Measurements from ENCODE around the gene CAPZB. TPM values are rescaled to one million over a fixed set of nuclear protein-coding genes. Genes with fewer than 3 reads are reported as not detected.
"Not testable (repeated sequence)": the region's sequence is repeated elsewhere in the genome, so short reads cannot be mapped to it uniquely, and the experiment has no call there.

Gene CAPZB
- total and polyA plus RNA-seq, 7 donors: 179 to 284 (median 224) TPM

- intact Hi-C loops (cut with DNase I): no loop called here
- H3K36me3 ChIP-seq (ENCODE audit: insufficient read depth in 1 of 2, low read depth in 1 of 2): no peaks in the 10 kb centered on the region
- H3K9me3 ChIP-seq: no peaks in the 10 kb centered on the region
- TF ChIP-seq, protein P1, sequence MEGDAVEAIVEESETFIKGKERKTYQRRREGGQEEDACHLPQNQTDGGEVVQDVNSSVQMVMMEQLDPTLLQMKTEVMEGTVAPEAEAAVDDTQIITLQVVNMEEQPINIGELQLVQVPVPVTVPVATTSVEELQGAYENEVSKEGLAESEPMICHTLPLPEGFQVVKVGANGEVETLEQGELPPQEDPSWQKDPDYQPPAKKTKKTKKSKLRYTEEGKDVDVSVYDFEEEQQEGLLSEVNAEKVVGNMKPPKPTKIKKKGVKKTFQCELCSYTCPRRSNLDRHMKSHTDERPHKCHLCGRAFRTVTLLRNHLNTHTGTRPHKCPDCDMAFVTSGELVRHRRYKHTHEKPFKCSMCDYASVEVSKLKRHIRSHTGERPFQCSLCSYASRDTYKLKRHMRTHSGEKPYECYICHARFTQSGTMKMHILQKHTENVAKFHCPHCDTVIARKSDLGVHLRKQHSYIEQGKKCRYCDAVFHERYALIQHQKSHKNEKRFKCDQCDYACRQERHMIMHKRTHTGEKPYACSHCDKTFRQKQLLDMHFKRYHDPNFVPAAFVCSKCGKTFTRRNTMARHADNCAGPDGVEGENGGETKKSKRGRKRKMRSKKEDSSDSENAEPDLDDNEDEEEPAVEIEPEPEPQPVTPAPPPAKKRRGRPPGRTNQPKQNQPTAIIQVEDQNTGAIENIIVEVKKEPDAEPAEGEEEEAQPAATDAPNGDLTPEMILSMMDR (IDR thresholded peaks at IDR 0.05): no peak
- H3K4me1 ChIP-seq: no peaks in the 10 kb centered on the region
- no peak for DNase-seq
- no peak overlapping the region for H3K4me3 ChIP-seq
- ATAC-seq: no peak
- 47 to 55% (median 50%) methylated on average over 7 of the region's 7 CpGs for WGBS, 3 donors
- H3K27ac ChIP-seq: no peak overlapping the region
- no peaks in the 10 kb centered on the region for H3K27me3 ChIP-seq (ENCODE audit: insufficient read depth in 3 of 3, low read length in 2 of 3)
These were observed 44.3 kb upstream of the CAPZB start for GRCh38 chr1:19529664-19530063.

DNA sequence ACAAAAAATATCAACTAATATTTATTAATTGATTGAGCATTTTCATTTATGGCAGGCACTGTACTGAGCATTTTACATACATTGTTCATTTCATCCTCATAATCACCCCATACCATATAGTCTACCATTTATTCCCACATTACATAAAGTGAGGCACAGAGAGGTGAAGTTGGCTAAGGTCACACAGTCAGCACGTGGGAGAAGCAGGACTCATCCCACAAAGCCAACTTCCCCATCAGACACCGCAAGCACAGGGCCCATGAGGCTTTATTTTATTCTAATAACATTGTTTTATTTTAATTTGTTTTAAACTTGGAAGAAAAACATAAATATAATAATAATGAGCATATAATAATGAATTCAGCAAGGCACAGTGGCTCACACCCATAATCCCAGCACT, 43.1 kb upstream of the CAPZB start:
- intact Hi-C loops (cut with DNase I): no loop called here
- H3K4me3 ChIP-seq: no peak overlapping the region
- TF ChIP-seq, protein P1 (IDR thresholded peaks at IDR 0.05): no peak

DNA sequence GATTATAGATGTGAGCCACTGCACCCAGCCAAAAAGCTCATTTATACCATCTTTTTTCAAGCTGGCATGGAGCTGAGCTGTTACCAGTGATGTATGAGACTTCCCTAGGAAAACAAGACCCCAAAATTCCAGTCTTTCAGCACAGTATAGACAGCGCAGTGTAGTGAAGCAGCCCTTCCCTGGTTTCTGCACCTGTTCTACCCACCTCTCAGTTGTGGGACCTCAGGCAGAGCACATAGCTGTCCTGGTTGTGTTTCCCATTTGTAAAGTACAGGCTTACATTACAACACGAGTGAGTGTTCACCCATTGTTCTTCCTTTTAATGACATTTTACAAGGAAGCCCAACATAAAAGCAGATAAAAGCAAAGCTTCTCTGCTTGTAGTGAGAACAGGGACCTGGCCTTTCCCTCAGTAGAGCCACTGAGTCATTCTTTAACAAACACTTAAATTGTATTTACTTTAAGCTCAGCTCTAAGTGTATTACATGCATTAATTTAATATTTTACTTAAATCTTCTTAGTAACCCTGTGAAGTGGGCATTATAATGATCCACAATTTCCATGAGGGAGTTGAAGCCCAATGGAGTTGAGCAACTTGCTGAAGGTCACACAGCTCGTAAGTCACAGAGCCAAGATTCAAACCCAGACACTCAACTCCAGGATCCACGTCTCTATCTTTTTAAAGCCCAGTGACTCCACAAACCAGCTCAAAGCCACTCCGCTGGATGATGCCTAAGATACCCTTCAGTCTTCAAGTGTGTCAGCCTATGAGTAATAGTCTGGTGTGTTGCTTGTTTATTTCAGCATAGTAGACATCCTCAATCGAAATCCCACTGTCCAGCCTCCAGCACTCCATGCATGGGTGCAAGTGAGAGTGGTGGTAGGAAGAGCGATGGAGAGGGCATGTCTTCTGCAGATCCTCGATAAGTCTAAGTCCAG, 40.5 kb upstream of the CAPZB start:
- Histone ChIP-seq H3K27me3 (ENCODE audit: insufficient read depth in 3 of 3, low read length in 2 of 3) (no peaks in the 10 kb centered on the region), H3K4me3 (no peak overlapping the region)
- ATAC-seq: no peak

More for the DNA sequence above, 43.1 kb upstream of the CAPZB start:
- DNase-seq: no peak
- Histone ChIP-seq H3K27ac (no peak overlapping the region), H3K36me3 (ENCODE audit: insufficient read depth in 1 of 2, low read depth in 1 of 2) (no peaks in the 10 kb centered on the region), H3K4me1 (no peaks in the 10 kb centered on the region), H3K27me3 (ENCODE audit: insufficient read depth in 3 of 3, low read length in 2 of 3) (no peaks in the 10 kb centered on the region), H3K9me3 (no peaks in the 10 kb centered on the region)
- ATAC-seq: no peak
- 74 to 75% (median 74%) methylated on average over 2 of the region's 2 CpGs for WGBS, 3 donors

GRCh38 chr1:19524791-19525190, 39.5 kb upstream of the CAPZB start:
- H3K9me3 ChIP-seq: no peaks in the 10 kb centered on the region
- H3K4me1 ChIP-seq: no peaks in the 10 kb centered on the region
- 92 to 96% (median 95%) methylated on average over 5 of the region's 5 CpGs for WGBS, 3 donors
- no peak overlapping the region for H3K27ac ChIP-seq
- DNase-seq: no peak
- no peak for ATAC-seq
- TF ChIP-seq, protein P1 (IDR thresholded peaks at IDR 0.05): no peak
- H3K27me3 ChIP-seq (ENCODE audit: insufficient read depth in 3 of 3, low read length in 2 of 3): no peaks in the 10 kb centered on the region
- no peak overlapping the region for H3K4me3 ChIP-seq
- intact Hi-C loops (cut with DNase I): no loop called here
- no peaks in the 10 kb centered on the region for H3K36me3 ChIP-seq (ENCODE audit: insufficient read depth in 1 of 2, low read depth in 1 of 2)

More for the DNA sequence above, 40.5 kb upstream of the CAPZB start:
- TF ChIP-seq, protein P1 (IDR thresholded peaks at IDR 0.05): no peak
- no peak for DNase-seq
- H3K9me3 ChIP-seq: no peaks in the 10 kb centered on the region
- WGBS, 3 donors: 86 to 90% (median 89%) methylated on average over 8 of the region's 8 CpGs
- H3K27ac ChIP-seq: no peak overlapping the region
- intact Hi-C loops (cut with DNase I): no loop called here
- no peaks in the 10 kb centered on the region for H3K4me1 ChIP-seq
- H3K36me3 ChIP-seq (ENCODE audit: insufficient read depth in 1 of 2, low read depth in 1 of 2): no peaks in the 10 kb centered on the region

GRCh38 chr1:19522570-19522969, 37.2 kb upstream of the CAPZB start:
- DNase-seq; H3K4me3 ChIP-seq; intact Hi-C loops (cut with DNase I); ATAC-seq; H3K9me3 ChIP-seq; H3K27me3 ChIP-seq (ENCODE audit: insufficient read depth in 3 of 3, low read length in 2 of 3); H3K36me3 ChIP-seq (ENCODE audit: insufficient read depth in 1 of 2, low read depth in 1 of 2); H3K27ac ChIP-seq; H3K4me1 ChIP-seq: not testable (repeated sequence)
- 78 to 89% (median 88%) methylated on average over 4 of the region's 4 CpGs for WGBS, 3 donors
